HUES6 (cell line): ENCODE measurements around the gene PEPD.

Experiments used
- H3K27ac ChIP-seq: 2 replicates; pipeline ENCODE4 v1.7.0; 2013; ENCODE audit warnings: low read depth, mild to moderate bottlenecking, low read length, inconsistent platforms
- H3K27me3 ChIP-seq: 2 replicates; pipeline ENCODE4 v1.6.1; 2013; ENCODE audit warnings: low read length; ENCODE audit not compliant: control insufficient read depth, insufficient read depth
- H3K36me3 ChIP-seq: 2 replicates; pipeline ENCODE4 v1.6.1; 2013; ENCODE audit warnings: low read length; ENCODE audit not compliant: control insufficient read depth, insufficient read depth
- H3K4me1 ChIP-seq: 2 replicates; pipeline ENCODE4 v1.6.1; 2013; ENCODE audit warnings: low read length; ENCODE audit not compliant: control insufficient read depth, insufficient read depth
- H3K4me3 ChIP-seq: 2 replicates; pipeline ENCODE4 v1.5.1; 2013; ENCODE audit warnings: low read depth, low read length
- H3K9ac ChIP-seq: one replicate; pipeline ENCODE4 v1.6.1; 2013; ENCODE audit warnings: mild to moderate bottlenecking, low read length
- H3K9me3 ChIP-seq: 2 replicates; pipeline ENCODE4 v1.6.1; 2013; ENCODE audit warnings: low read depth, low read length; ENCODE audit not compliant: control insufficient read depth, insufficient read depth

Gene PEPD

GRCh38 chr19:33523167-33523566 lies 1.6 kb upstream of the PEPD start:
- Histone ChIP-seq H3K9me3 (no peaks in the 10 kb centered on the region), H3K4me3 (no peak overlapping the region), H3K4me1 (peaks cover 17% of the 10 kb centered on the region; the same call in 1 of the 2 replicates), H3K9ac (no peak overlapping the region), H3K36me3 (no peaks in the 10 kb centered on the region), H3K27ac (no peak overlapping the region), H3K27me3 (no peaks in the 10 kb centered on the region; the same call in 1 of the 2 replicates)

- no peaks in the 10 kb centered on the region for H3K36me3 ChIP-seq
- no peaks in the 10 kb centered on the region; the same call in 1 of the 2 replicates for H3K27me3 ChIP-seq
- peak overlapping the region; percentile 64 for H3K9ac ChIP-seq
- peaks cover 17% of the 10 kb centered on the region; the same call in 1 of the 2 replicates for H3K4me1 ChIP-seq
- no peak overlapping the region for H3K27ac ChIP-seq
- no peaks in the 10 kb centered on the region for H3K9me3 ChIP-seq
- peak overlapping the region; percentile 64 for H3K4me3 ChIP-seq
Observed at GRCh38 chr19:33522371-33522662, 726 bp upstream of the PEPD start.

GRCh38 chr19:33520844-33521479 lies 629 bp downstream of the PEPD start:
- no peaks in the 10 kb centered on the region for H3K36me3 ChIP-seq
- no peaks in the 10 kb centered on the region for H3K27me3 ChIP-seq
- H3K4me3 ChIP-seq = peak overlapping the region; percentile 92
- H3K27ac ChIP-seq = peak overlapping the region; percentile 28; the same call in 1 of the 2 replicates
- H3K4me1 ChIP-seq = peaks cover 17% of the 10 kb centered on the region; the same call in 1 of the 2 replicates
- no peaks in the 10 kb centered on the region for H3K9me3 ChIP-seq
- H3K9ac ChIP-seq = peak overlapping the region; percentile 79

GRCh38 chr19:33520048-33520643 lies 1.4 kb downstream of the PEPD start:
- H3K9me3 ChIP-seq = no peaks in the 10 kb centered on the region
- no peak overlapping the region for H3K4me3 ChIP-seq
- peaks cover 17% of the 10 kb centered on the region; the same call in 1 of the 2 replicates for H3K4me1 ChIP-seq
- no peak overlapping the region for H3K27ac ChIP-seq
- no peaks in the 10 kb centered on the region for H3K36me3 ChIP-seq
- no peak overlapping the region for H3K9ac ChIP-seq
- no peaks in the 10 kb centered on the region for H3K27me3 ChIP-seq

GRCh38 chr19:33519416-33519815 lies 2.2 kb downstream of the PEPD start:
- Histone ChIP-seq H3K36me3 (no peaks in the 10 kb centered on the region), H3K9ac (no peak overlapping the region), H3K9me3 (no peaks in the 10 kb centered on the region), H3K4me3 (no peak overlapping the region), H3K4me1 (peaks cover 17% of the 10 kb centered on the region; the same call in 1 of the 2 replicates), H3K27ac (no peak overlapping the region), H3K27me3 (no peaks in the 10 kb centered on the region)

- Histone ChIP-seq H3K4me1 (peaks cover 17% of the 10 kb centered on the region; the same call in 1 of the 2 replicates), H3K36me3 (no peaks in the 10 kb centered on the region), H3K27me3 (no peaks in the 10 kb centered on the region), H3K27ac (no peak overlapping the region), H3K9ac (no peak overlapping the region), H3K9me3 (no peaks in the 10 kb centered on the region), H3K4me3 (no peak overlapping the region)
Observed at GRCh38 chr19:33518541-33518940, 3.0 kb downstream of the PEPD start.

GRCh38 chr19:33517922-33518321 lies 3.7 kb downstream of the PEPD start:
- Histone ChIP-seq H3K9me3 (no peaks in the 10 kb centered on the region), H3K9ac (no peak overlapping the region), H3K27me3 (no peaks in the 10 kb centered on the region), H3K4me1 (peaks cover 13% of the 10 kb centered on the region; the same call in 1 of the 2 replicates), H3K27ac (no peak overlapping the region), H3K36me3 (no peaks in the 10 kb centered on the region), H3K4me3 (no peak overlapping the region)

- Histone ChIP-seq H3K4me3 (no peak overlapping the region), H3K27me3 (no peaks in the 10 kb centered on the region), H3K9ac (no peak overlapping the region), H3K36me3 (no peaks in the 10 kb centered on the region), H3K4me1 (peaks cover 14% of the 10 kb centered on the region), H3K9me3 (no peaks in the 10 kb centered on the region), H3K27ac (no peak overlapping the region)
Observed at GRCh38 chr19:33515921-33516320, 5.7 kb downstream of the PEPD start.

- no peak overlapping the region for H3K9ac ChIP-seq
- H3K36me3 ChIP-seq = no peaks in the 10 kb centered on the region
- no peaks in the 10 kb centered on the region for H3K9me3 ChIP-seq
- H3K27ac ChIP-seq = no peak overlapping the region
- no peak overlapping the region for H3K4me3 ChIP-seq
- peaks cover 19% of the 10 kb centered on the region for H3K4me1 ChIP-seq
- H3K27me3 ChIP-seq = no peaks in the 10 kb centered on the region
Observed at GRCh38 chr19:33514885-33515551, 6.6 kb downstream of the PEPD start.

- H3K4me3 ChIP-seq = no peak overlapping the region
- H3K9me3 ChIP-seq = no peaks in the 10 kb centered on the region
- peaks cover 26% of the 10 kb centered on the region for H3K4me1 ChIP-seq
- no peak overlapping the region for H3K9ac ChIP-seq
- no peak overlapping the region for H3K27ac ChIP-seq
- H3K36me3 ChIP-seq = no peaks in the 10 kb centered on the region
- no peaks in the 10 kb centered on the region for H3K27me3 ChIP-seq
Observed at GRCh38 chr19:33513424-33513823, 8.2 kb downstream of the PEPD start.

- no peak overlapping the region for H3K27ac ChIP-seq
- H3K4me1 ChIP-seq = peaks cover 26% of the 10 kb centered on the region
- H3K9ac ChIP-seq = no peak overlapping the region
- no peaks in the 10 kb centered on the region for H3K27me3 ChIP-seq
- H3K4me3 ChIP-seq = no peak overlapping the region
- no peaks in the 10 kb centered on the region for H3K36me3 ChIP-seq
- no peaks in the 10 kb centered on the region for H3K9me3 ChIP-seq
Observed at GRCh38 chr19:33512580-33513137, 8.9 kb downstream of the PEPD start.
